WTC11 (cell line): ENCODE data around the gene OSBPL6.

ENCODE experiments used
- CTCF ChIP-seq: fragments of 200-600 bp; IDR thresholded peaks from 2 replicates; pipeline ENCODE4 v1.8.0; 2022; ENCODE audit warnings: antibody characterized with exemption
- GABPB1 ChIP-seq: sonication (generic); formaldehyde crosslinking; IDR thresholded peaks from 2 replicates; pipeline ENCODE4 v1.8.1; 2023; ENCODE audit warnings: mild to moderate bottlenecking, missing genetic modification reagents
- MXD4 ChIP-seq: fragments of 250-450 bp; sonication (Bioruptor Pico); IDR thresholded peaks from 2 replicates; pipeline ENCODE4 v1.8.0; 2021; ENCODE audit warnings: mild to moderate bottlenecking, moderate library complexity, borderline replicate concordance
- USF1 ChIP-seq: sonication (generic); formaldehyde crosslinking; IDR thresholded peaks from 2 replicates; pipeline ENCODE4 v1.8.0; 2022; ENCODE audit warnings: mild to moderate bottlenecking, missing genetic modification reagents
- ZNF232 ChIP-seq: sonication (generic); formaldehyde crosslinking; IDR thresholded peaks from 2 replicates; pipeline ENCODE4 v1.8.0; 2022; ENCODE audit warnings: mild to moderate bottlenecking, missing genetic modification reagents
- ZNF416 ChIP-seq: fragments of 250-450 bp; sonication (Bioruptor Pico); IDR thresholded peaks from 2 replicates; pipeline ENCODE4 v1.9.0; 2021; ENCODE audit warnings: mild to moderate bottlenecking, inconsistent platforms

- no peak for TF ChIP-seq USF1 (CRISPR knock-in tag)
- TF ChIP-seq CTCF, result no peak
- TF ChIP-seq ZNF416, result no peak
- no peak for TF ChIP-seq ZNF232 (CRISPR knock-in tag)
- TF ChIP-seq MXD4, result no peak
- no peak for TF ChIP-seq GABPB1 (CRISPR knock-in tag)
Measured at GRCh38 chr2:178325268-178325667, 131.0 kb downstream of the OSBPL6 start.
